GM11168 (cell line): ENCODE data around the gene PISD.
"Not testable (repeated sequence)": the region's sequence is repeated elsewhere in the genome, so short reads cannot be mapped to it uniquely, and the experiment has no call there.

Experiments
- in situ Hi-C: fragments of 300-500 bp; cut with MboI; formaldehyde crosslinking; loops from one replicate; pipeline ENCODE4 v1.12.0; 2022; ENCODE audit warnings: low sequenced_read_pairs; ENCODE audit not compliant: unreplicated experiment

PISD gene

GRCh38 chr22:31611061-31611760 is 50.8 kb downstream of the PISD start:
- in situ Hi-C loops, result no loop called here

GRCh38 chr22:31610611-31611010 is 51.4 kb downstream of the PISD start:
- in situ Hi-C loops, result no loop called here

- in situ Hi-C loops, result no loop called here
Observed at GRCh38 chr22:31609716-31610115, 52.3 kb downstream of the PISD start.

GRCh38 chr22:31607696-31608095 is 54.3 kb downstream of the PISD start:
- in situ Hi-C loops, result no loop called here

GRCh38 chr22:31605851-31606585 is 56.0 kb downstream of the PISD start:
- in situ Hi-C loops, result no loop called here

- in situ Hi-C loops, result no loop called here
Observed at GRCh38 chr22:31604746-31605705, 57.0 kb downstream of the PISD start.

- in situ Hi-C loops, result no loop called here
Observed at GRCh38 chr22:31604137-31604705, 57.8 kb downstream of the PISD start.

GRCh38 chr22:31603574-31603973 is 58.4 kb downstream of the PISD start:
- in situ Hi-C loops, result no loop called here

GRCh38 chr22:31603081-31603525 is 58.9 kb downstream of the PISD start:
- in situ Hi-C loops, result no loop called here

GRCh38 chr22:31602259-31602952 is 59.6 kb downstream of the PISD start:
- in situ Hi-C loops, result no loop called here

- in situ Hi-C loops, result no loop called here
Observed at GRCh38 chr22:31595271-31595670, 66.7 kb downstream of the PISD start.

GRCh38 chr22:31590161-31590560 is 71.9 kb downstream of the PISD start:
- in situ Hi-C loops, result not testable (repeated sequence)

- in situ Hi-C loops, result no loop called here
Observed at GRCh38 chr22:31588970-31589675, 72.9 kb downstream of the PISD start.

- in situ Hi-C loops, result no loop called here
Observed at GRCh38 chr22:31586137-31586920, 75.7 kb downstream of the PISD start.

- in situ Hi-C loops, result no loop called here
Observed at GRCh38 chr22:31585161-31585859, 76.7 kb downstream of the PISD start.

GRCh38 chr22:31584804-31585160 is 77.2 kb downstream of the PISD start:
- in situ Hi-C loops, result no loop called here

- in situ Hi-C loops, result no loop called here
Observed at GRCh38 chr22:31583861-31584485, 78.0 kb downstream of the PISD start.
